Ovary (tissue), 9 donors: ENCODE data around the gene GPS2. TPM values are rescaled to one million over a fixed set of nuclear protein-coding genes. Genes with fewer than 3 reads are reported as not detected.
A peak's percentile ranks its signal among the peaks of the same experiment; 100 is the strongest.

Experiments
- DNase-seq, 5 donors: peaks; one replicate each; pipeline ENCODE4 v3.0.0-alpha.2; 2019 to 2020
- H3K27ac ChIP-seq, 2 donors: fragments of 200-600 bp; one replicate each; pipeline versions ENCODE4 v1.5.1 to v1.8.0; 2019 to 2022
- H3K27me3 ChIP-seq: fragments of 200-600 bp; one replicate; pipeline ENCODE4 v1.8.0; 2022
- H3K36me3 ChIP-seq: fragments of 200-600 bp; sonication (generic); one replicate; pipeline ENCODE4 v1.5.1; 2019
- H3K4me1 ChIP-seq: one replicate; pipeline ENCODE4 v1.8.1; 2013; ENCODE audit warnings: mild to moderate bottlenecking, moderate library complexity; ENCODE audit not compliant: insufficient read depth
- H3K4me3 ChIP-seq: fragments of 200-600 bp; sonication (generic); one replicate; pipeline ENCODE4 v1.5.1; 2017
- H3K9me3 ChIP-seq, 2 donors: fragments of 200-600 bp in 1 of 2; sonication (generic) in 1 of 2; one replicate each; pipeline versions ENCODE4 v1.5.1 to v1.8.1; 2013 to 2019; ENCODE audit warnings: mild to moderate bottlenecking in 1 of 2, moderate library complexity in 1 of 2
- EP300 ChIP-seq: sonication (generic); formaldehyde crosslinking; IDR thresholded peaks from one replicate; pipeline ENCODE4 v1.6.1; 2017; ENCODE audit warnings: antibody characterized with exemption
- POLR2A ChIP-seq: fragments of 450-650 bp; IDR thresholded peaks from one replicate; pipeline ENCODE4 v1.6.1; 2017; ENCODE audit warnings: antibody characterized with exemption, mild to moderate bottlenecking, moderate library complexity
- WGBS, 3 donors: extraction: QIAGEN DNeasy Blood & Tissue Kit in 1 of 3; methylation state at CpG; one replicate each; pipeline versions ENCODE4 v1.1.5 to v1.1.7; 2013 to 2017; 5-methylcytosine and 5-hydroxymethylcytosine counted together
- intact Hi-C, 4 donors: fragments of 100-400 bp; cut with DNase I; formaldehyde crosslinking; loops; one replicate each; pipeline versions ENCODE4 v1.11.0 to v1.15.1; 2022 to 2023
- polyA plus RNA-seq, 2 donors: library from polyadenylated mRNA; stranded (reverse); fragments of 200-250 nt in 1 of 2; fragments of 350-450 nt in 1 of 2; fragmentation: Illumina TruSeq in 1 of 2; extraction: RNeasy Lipid Tissue Mini Kit (QIAGEN cat#74804) in 1 of 2; gene quantifications; one replicate each; pipeline ENCODE4 v1.2.3, GENCODE V29; 2013 to 2014
- total RNA-seq, 7 donors: library from RNA; depleted of rRNA in 2 of 7; stranded (reverse); fragments of >200 nt in 2 of 7; fragmentation: NEBNext Ultra II Directional in 3 of 7; extraction: Animal tissue kit (Norgen Biotek cat#: 25700) in 3 of 7; gene quantifications; one replicate each; pipeline versions ENCODE4 v1.1.0 to v1.2.4, GENCODE V29; 2016 to 2023
- TF ChIP-seq, protein P1 (sequence below), 3 donors: fragments of 450-650 bp in 2 of 3; fragments of 200-600 bp in 1 of 3; IDR thresholded peaks; one replicate each; pipeline versions ENCODE4 v1.5.1 to v1.8.0; 2016 to 2022; ENCODE audit warnings: antibody characterized with exemption in 3 of 3, mild to moderate bottlenecking in 1 of 3
- donor health status: DM: no; HTN: no; CAD: no; lungs with moderate emphysema.
- donor health status: DM: no; HTN: no; CAD: no.
- donor health status: Bipolar disorder and iron deficiency.
- donor health status: DM: yes; HTN: yes; CAD: no.
- donor health status: DM: no; HTN: no; CAD: no.
- donor health status: DM: yes; HTN: yes; CAD: no.

GPS2 gene
- total and polyA plus RNA-seq, 9 donors, result 53.1 to 103 (median 61.3) TPM

- Histone ChIP-seq H3K4me1 (peaks cover 11% of the 10 kb centered on the region), H3K9me3 (no peaks in the 10 kb centered on the region), H3K27me3 (no peaks in the 10 kb centered on the region), H3K27ac (no peak overlapping the region), H3K4me3 (no peak overlapping the region), H3K36me3 (no peaks in the 10 kb centered on the region)
- WGBS, 3 donors, result 60 to 68% (median 64%) methylated on average over 9 of the region's 9 CpGs
- peak in 2 of 5 donors; percentile 33 to 41 for DNase-seq
- TF ChIP-seq POLR2A (no peak), EP300 (no peak)
- TF ChIP-seq, protein P1, sequence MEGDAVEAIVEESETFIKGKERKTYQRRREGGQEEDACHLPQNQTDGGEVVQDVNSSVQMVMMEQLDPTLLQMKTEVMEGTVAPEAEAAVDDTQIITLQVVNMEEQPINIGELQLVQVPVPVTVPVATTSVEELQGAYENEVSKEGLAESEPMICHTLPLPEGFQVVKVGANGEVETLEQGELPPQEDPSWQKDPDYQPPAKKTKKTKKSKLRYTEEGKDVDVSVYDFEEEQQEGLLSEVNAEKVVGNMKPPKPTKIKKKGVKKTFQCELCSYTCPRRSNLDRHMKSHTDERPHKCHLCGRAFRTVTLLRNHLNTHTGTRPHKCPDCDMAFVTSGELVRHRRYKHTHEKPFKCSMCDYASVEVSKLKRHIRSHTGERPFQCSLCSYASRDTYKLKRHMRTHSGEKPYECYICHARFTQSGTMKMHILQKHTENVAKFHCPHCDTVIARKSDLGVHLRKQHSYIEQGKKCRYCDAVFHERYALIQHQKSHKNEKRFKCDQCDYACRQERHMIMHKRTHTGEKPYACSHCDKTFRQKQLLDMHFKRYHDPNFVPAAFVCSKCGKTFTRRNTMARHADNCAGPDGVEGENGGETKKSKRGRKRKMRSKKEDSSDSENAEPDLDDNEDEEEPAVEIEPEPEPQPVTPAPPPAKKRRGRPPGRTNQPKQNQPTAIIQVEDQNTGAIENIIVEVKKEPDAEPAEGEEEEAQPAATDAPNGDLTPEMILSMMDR (IDR thresholded peaks at IDR 0.05), result no peak
- intact Hi-C loops, result loop anchor here in 3 of 4 donors (2.0 to 10.0 kb wide), 5 partner anchors 80 to 210 kb away; partner anchors contain the start of genes TMEM102 (in 3 of the 3), FGF11 (in 2 of the 3), SENP3 (in 2 of the 3) and TNFSF13 (in 1 of the 3)
Observed at GRCh38 chr17:7354262-7354843, 39.2 kb upstream of the GPS2 start.

- peak in 4 of 5 donors; percentile 35 to 57 (median 55) for DNase-seq
- 83 to 85% (median 85%) methylated on average over 37 of the region's 37 CpGs for WGBS, 3 donors
- intact Hi-C loops, result loop anchor here in 3 of 4 donors (2.0 to 10.0 kb wide), 5 partner anchors 82 to 212 kb away; partner anchors contain the start of genes FGF11 (in 2 of the 3), SENP3 (in 2 of the 3), TMEM102 (in 2 of the 3) and POLR2A (in 1 of the 3)
- no peaks in the 10 kb centered on the region for H3K27me3 ChIP-seq
- no peaks in the 10 kb centered on the region for H3K36me3 ChIP-seq
- no peak for TF ChIP-seq POLR2A
- no peak for TF ChIP-seq EP300
- TF ChIP-seq, protein P1 (IDR thresholded peaks at IDR 0.05), result no peak
- peak overlapping the region; percentile 64 for H3K4me3 ChIP-seq
- no peaks in the 10 kb centered on the region for H3K9me3 ChIP-seq
- peaks cover 18% of the 10 kb centered on the region for H3K4me1 ChIP-seq
- peak overlapping the region in 1 of 2 donors; percentile 19 for H3K27ac ChIP-seq
Observed at GRCh38 chr17:7352910-7353635, 37.9 kb upstream of the GPS2 start.

GRCh38 chr17:7352503-7352889, 37.3 kb upstream of the GPS2 start:
- H3K4me3 ChIP-seq, result peak overlapping the region; percentile 64
- H3K9me3 ChIP-seq, result no peaks in the 10 kb centered on the region
- WGBS, 3 donors, result 21 to 28% (median 21%) methylated on average over 10 of the region's 10 CpGs
- no peak for DNase-seq
- TF ChIP-seq EP300, result no peak
- TF ChIP-seq, protein P1 (IDR thresholded peaks at IDR 0.05), result peak in 2 of 3 donors; percentile 39 to 67
- peaks cover 20% of the 10 kb centered on the region for H3K4me1 ChIP-seq
- H3K36me3 ChIP-seq, result no peaks in the 10 kb centered on the region
- H3K27me3 ChIP-seq, result no peaks in the 10 kb centered on the region
- H3K27ac ChIP-seq, result peak overlapping the region; percentile 89 to 96
- intact Hi-C loops, result loop anchor here in 3 of 4 donors (2.0 to 10.0 kb wide), 5 partner anchors 82 to 212 kb away; partner anchors contain the start of genes FGF11 (in 2 of the 3), SENP3 (in 2 of the 3), TMEM102 (in 2 of the 3) and POLR2A (in 1 of the 3)

DNA sequence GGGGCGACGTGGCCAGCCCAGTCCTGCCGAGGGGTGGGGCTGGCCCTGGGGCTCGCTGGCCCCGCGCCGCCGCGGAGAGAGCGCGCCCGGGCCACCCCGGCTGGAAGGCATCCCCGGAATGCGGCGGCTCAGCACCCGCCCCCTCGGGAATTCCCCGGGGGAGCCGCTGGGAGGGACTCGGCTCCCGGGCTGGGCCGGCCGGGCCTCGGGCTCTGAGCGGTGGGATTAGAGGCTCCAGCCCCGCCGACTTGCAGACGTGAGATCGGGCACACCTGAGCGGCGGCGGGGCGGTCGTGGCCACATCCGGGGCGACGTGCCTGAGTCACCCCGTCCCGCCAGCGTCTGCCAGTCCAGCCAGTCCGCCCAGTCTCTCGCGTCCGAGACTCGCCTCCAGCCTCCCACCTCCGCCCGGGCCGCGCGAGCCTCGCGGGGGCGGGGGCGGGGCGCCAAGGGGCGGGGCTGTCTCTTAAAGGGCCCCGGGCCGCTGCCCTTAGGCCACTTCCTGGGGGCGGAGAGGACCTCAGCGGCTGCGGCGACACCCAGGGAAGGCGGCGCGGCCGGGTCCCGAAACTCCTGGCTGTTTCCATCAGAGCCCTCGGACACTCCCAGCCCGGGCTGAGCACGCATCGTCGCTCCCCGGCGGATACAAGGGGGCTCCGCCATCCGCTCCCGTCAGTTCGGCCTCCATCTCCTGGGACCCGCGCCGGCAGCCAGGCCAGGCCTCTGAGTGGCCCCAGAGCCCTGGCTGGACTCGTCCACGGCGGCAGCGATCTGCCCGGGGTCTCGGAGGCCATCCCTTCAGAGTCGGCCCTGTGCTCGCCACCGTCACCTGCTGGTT, 36.7 kb upstream of the GPS2 start, which contains the start of gene KCTD11:
KCTD11 (plus strand) TSS at position 498 of the 838 bp plus-strand sequence.
- no peaks in the 10 kb centered on the region for H3K27me3 ChIP-seq
- no peaks in the 10 kb centered on the region for H3K9me3 ChIP-seq
- H3K27ac ChIP-seq, result peak within 1 kb of the TSS; percentile 89 to 96
- DNase-seq, result peak; percentile 89 to 94 (median 90)
- H3K4me1 ChIP-seq, result peaks cover 23% of the 10 kb centered on the region
- TF ChIP-seq, protein P1 (IDR thresholded peaks at IDR 0.05), result peak in 1 of 3 donors; percentile 71
- TF ChIP-seq EP300, result no peak
- peak; percentile 4 for TF ChIP-seq POLR2A
- intact Hi-C loops, result loop anchor here in 3 of 4 donors (2.0 to 10.0 kb wide), 5 partner anchors 83 to 213 kb away; partner anchors contain the start of genes FGF11 (in 2 of the 3), SENP3 (in 2 of the 3), TMEM102 (in 2 of the 3) and POLR2A (in 1 of the 3)
- H3K4me3 ChIP-seq, result peak within 1 kb of the TSS; percentile 64
- 0 to 1% (median 1%) methylated on average over 55 to 91 of the region's 91 CpGs for whole genome bisulfite sequencing, 3 donors
- H3K36me3 ChIP-seq, result no peaks in the 10 kb centered on the region
